ENCODE results near the gene BDH1. TPM values are rescaled to one million over a fixed set of nuclear protein-coding genes. Genes with fewer than 3 reads are reported as not detected.

The BDH1 gene
- total and polyA plus RNA-seq, 2 of the 8 experiments (the other 6 are each of a cell fraction or from before 2014, with no cell fraction given) = 27.2 to 28.1 TPM

DNA sequence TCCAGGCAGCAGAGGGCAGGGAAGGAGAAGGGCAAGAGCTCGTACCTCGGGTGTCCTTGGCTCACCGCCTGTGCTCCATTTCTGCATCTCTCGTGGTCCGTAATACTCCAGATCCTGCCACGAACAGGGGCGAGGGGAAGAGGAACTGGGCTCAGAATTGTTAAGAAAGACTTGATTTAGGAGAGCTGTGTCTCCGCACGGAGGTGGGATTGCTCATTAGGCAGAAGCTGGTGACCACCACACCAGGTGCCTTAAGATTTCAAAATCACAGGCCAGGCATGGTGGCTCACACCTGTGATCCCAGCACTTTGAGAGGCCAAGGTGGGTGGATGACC lies 37.2 kb upstream of the BDH1 start:
- Histone ChIP-seq H4K91ac (replicated peaks; ENCODE audit: insufficient read length, low read length) (no peak overlapping the region), H4K8ac (ENCODE audit: extremely low read depth, insufficient read depth, low read length) (no peak overlapping the region), H3K56ac (replicated peaks; ENCODE audit: insufficient read length, low read depth, low read length) (no peak overlapping the region), H3K27me3 (replicated peaks in 1 of 4; ENCODE audit: control insufficient read depth in 3 of 4, extremely low read depth in 1 of 4, insufficient read depth in 3 of 4, low read length in 3 of 4) (no peaks in the 10 kb centered on the region), H3K4me1 (replicated peaks in 1 of 4; ENCODE audit: control insufficient read depth in 3 of 4, insufficient read depth in 4 of 4, low read length in 3 of 4) (peaks cover 0 to 3% (median under 1%) of the 10 kb centered on the region in 4 experiments; a peak in 2 of 7 replicates), H3K79me1 (ENCODE audit: low read depth, low read length) (no peaks in the 10 kb centered on the region), H3K9ac (replicated peaks in 1 of 4; ENCODE audit: extremely low read depth in 1 of 4, low read depth in 3 of 4, low read length in 3 of 4) (no peak overlapping the region), H4K20me1 (replicated peaks in 1 of 2; ENCODE audit: control insufficient read depth in 1 of 2, insufficient read depth in 2 of 2, low read length in 2 of 2) (no peaks in the 10 kb centered on the region), H4K5ac (ENCODE audit: insufficient read length, low read depth, low read length) (no peak overlapping the region), H3K36me3 (ENCODE audit: control insufficient read depth in 2 of 4, insufficient read depth in 4 of 4, low read length in 3 of 4) (no peaks in the 10 kb centered on the region), H3K14ac (ENCODE audit: insufficient read length) (no peak overlapping the region), H3K4ac (replicated peaks; ENCODE audit: insufficient read length, low read depth, low read length) (no peak overlapping the region), H3K9me3 (ENCODE audit: insufficient read depth in 2 of 2, low read depth in 1 of 2, low read length in 1 of 2) (no peaks in the 10 kb centered on the region), H3K23me2 (ENCODE audit: low read depth, low read length) (no peaks in the 10 kb centered on the region), H3K4me3 (ENCODE audit: extremely low read depth in 1 of 4, insufficient read depth in 2 of 4, low read depth in 3 of 4, low read length in 4 of 4) (no peak overlapping the region), H3K23ac (ENCODE audit: insufficient read length) (no peak overlapping the region), H3K18ac (ENCODE audit: extremely low read depth, low read length) (no peak overlapping the region), H2AK5ac (ENCODE audit: low read depth, low read length) (no peak overlapping the region), H2BK15ac (ENCODE audit: low read length) (0 out of 2 replicates have a peak overlapping the region, but pooled peaks have one; percentile 19), H2BK12ac (ENCODE audit: low read depth, low read length) (peak overlapping the region; percentile 9; the same call in 1 of the 2 replicates), H3K27ac (ENCODE audit: low read depth, low read length) (no peak overlapping the region), H2BK120ac (replicated peaks; ENCODE audit: low read depth, low read length) (no peak overlapping the region), H3K79me2 (ENCODE audit: control insufficient read depth in 1 of 2, insufficient read depth in 2 of 2, low read length in 2 of 2) (no peaks in the 10 kb centered on the region), H2BK5ac (ENCODE audit: low read depth, low read length) (peak overlapping the region; percentile 39; the same call in 1 of the 2 replicates), H2BK20ac (ENCODE audit: low read length) (no peak overlapping the region), H3K4me2 (ENCODE audit: insufficient read depth in 1 of 2, low read depth in 2 of 2, low read length in 2 of 2) (no peak overlapping the region), H2AFZ (ENCODE audit: low read length) (no peak overlapping the region)
- FAIRE-seq = no peak
- 95% methylated on average over 9 of the region's 9 CpGs; no CpG with 5 or more reads in 1 of the 2 experiments for WGBS, 2 experiments (ENCODE audit: extremely low coverage in 1 of 2, insufficient coverage in 1 of 2, insufficient read length in 1 of 2, insufficient replicate concordance in 2 of 2, low coverage in 1 of 2, low lambda C conversion rate in 2 of 2, missing lambda C conversion rate in 1 of 2)
- DNase-seq (ENCODE audit: low read depth in 1 of 2, low spot score in 2 of 2) = no peak
- TF ChIP-seq BACH1 (IDR thresholded peaks at IDR 0.05; ENCODE audit: low read length) (no peak), TBP (IDR thresholded peaks at IDR 0.05; ENCODE audit: low read depth, low read length) (no peak), JUN (IDR thresholded peaks at IDR 0.05; ENCODE audit: low read depth, low read length) (no peak), SIRT6 (IDR thresholded peaks at IDR 0.05; ENCODE audit: low read length) (no peak), RBBP5 (IDR thresholded peaks at IDR 0.05; ENCODE audit: borderline replicate concordance, low read depth, low read length) (no peak), TCF12 (IDR thresholded peaks at IDR 0.05; ENCODE audit: low read depth, low read length) (no peak), EZH2 (IDR thresholded peaks at IDR 0.05; ENCODE audit: low read depth, low read length, severe bottlenecking) (no peak), SP1 (IDR thresholded peaks at IDR 0.05; ENCODE audit: low read depth, low read length) (no peak)
- TF ChIP-seq, protein P1, sequence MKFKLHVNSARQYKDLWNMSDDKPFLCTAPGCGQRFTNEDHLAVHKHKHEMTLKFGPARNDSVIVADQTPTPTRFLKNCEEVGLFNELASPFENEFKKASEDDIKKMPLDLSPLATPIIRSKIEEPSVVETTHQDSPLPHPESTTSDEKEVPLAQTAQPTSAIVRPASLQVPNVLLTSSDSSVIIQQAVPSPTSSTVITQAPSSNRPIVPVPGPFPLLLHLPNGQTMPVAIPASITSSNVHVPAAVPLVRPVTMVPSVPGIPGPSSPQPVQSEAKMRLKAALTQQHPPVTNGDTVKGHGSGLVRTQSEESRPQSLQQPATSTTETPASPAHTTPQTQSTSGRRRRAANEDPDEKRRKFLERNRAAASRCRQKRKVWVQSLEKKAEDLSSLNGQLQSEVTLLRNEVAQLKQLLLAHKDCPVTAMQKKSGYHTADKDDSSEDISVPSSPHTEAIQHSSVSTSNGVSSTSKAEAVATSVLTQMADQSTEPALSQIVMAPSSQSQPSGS (IDR thresholded peaks at IDR 0.05; ENCODE audit: low read length) = no peak
- TF ChIP-seq, protein P2, sequence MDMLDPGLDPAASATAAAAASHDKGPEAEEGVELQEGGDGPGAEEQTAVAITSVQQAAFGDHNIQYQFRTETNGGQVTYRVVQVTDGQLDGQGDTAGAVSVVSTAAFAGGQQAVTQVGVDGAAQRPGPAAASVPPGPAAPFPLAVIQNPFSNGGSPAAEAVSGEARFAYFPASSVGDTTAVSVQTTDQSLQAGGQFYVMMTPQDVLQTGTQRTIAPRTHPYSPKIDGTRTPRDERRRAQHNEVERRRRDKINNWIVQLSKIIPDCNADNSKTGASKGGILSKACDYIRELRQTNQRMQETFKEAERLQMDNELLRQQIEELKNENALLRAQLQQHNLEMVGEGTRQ (IDR thresholded peaks at IDR 0.05; ENCODE audit: low read length) = no peak
- CTCF ChIA-PET (ENCODE audit: partially characterized antibody) = interaction anchor here (1.1 to 1.9 kb wide), 3 partner anchors 12 to 81 kb away, joined by 3 to 4 read pairs (median 3); no protein-coding TSS in a partner anchor
- POLR2A ChIA-PET (ENCODE audit: partially characterized antibody) = interaction anchor here (0.7 kb wide), 1 partner anchor 69 kb away, joined by 4 read pairs; no protein-coding TSS in a partner anchor
